Thyroid gland (tissue), 4 donors: Measurements from ENCODE around the gene MYO16.

Experiments
- POLR2A ChIP-seq, 2 donors: fragments of 450-650 bp; IDR thresholded peaks; one replicate each; pipeline ENCODE4 v1.6.1; 2017; ENCODE audit warnings: antibody characterized with exemption in 2 of 2, mild to moderate bottlenecking in 2 of 2, moderate library complexity in 1 of 2
- TF ChIP-seq, protein P1 (sequence below), 6 experiments: fragments of 200-600 bp in 3 of 6; fragments of 450-650 bp in 3 of 6; sonication (generic) in 3 of 6; IDR thresholded peaks; one replicate each; pipeline ENCODE4 v1.5.1; 2016 to 2019; ENCODE audit warnings: antibody characterized with exemption in 6 of 6, mild to moderate bottlenecking in 2 of 6, inconsistent platforms in 1 of 6, moderate library complexity in 1 of 6

DNA sequence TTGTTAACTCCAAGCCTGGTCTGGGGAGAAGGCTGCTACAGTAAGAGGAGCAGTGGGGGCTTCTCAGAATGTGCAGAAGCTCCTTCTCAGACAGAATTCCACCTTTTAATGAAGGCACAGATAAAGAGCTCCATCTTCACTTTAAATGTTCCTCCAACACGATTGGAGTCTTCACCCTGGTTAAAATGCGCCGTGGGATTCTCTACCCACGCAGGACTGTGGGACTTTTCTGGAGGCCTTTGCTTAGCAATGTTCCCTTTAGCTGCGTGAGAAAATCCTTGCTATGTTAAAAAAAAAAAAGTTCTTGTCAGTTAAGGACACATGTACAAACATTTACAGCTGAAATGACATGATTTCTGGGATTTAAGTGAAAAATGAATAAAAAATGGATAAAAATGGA lies 546.3 kb downstream of the MYO16 start:
- no peak for TF ChIP-seq POLR2A (IDR thresholded peaks at IDR 0.05)
- TF ChIP-seq, protein P1, sequence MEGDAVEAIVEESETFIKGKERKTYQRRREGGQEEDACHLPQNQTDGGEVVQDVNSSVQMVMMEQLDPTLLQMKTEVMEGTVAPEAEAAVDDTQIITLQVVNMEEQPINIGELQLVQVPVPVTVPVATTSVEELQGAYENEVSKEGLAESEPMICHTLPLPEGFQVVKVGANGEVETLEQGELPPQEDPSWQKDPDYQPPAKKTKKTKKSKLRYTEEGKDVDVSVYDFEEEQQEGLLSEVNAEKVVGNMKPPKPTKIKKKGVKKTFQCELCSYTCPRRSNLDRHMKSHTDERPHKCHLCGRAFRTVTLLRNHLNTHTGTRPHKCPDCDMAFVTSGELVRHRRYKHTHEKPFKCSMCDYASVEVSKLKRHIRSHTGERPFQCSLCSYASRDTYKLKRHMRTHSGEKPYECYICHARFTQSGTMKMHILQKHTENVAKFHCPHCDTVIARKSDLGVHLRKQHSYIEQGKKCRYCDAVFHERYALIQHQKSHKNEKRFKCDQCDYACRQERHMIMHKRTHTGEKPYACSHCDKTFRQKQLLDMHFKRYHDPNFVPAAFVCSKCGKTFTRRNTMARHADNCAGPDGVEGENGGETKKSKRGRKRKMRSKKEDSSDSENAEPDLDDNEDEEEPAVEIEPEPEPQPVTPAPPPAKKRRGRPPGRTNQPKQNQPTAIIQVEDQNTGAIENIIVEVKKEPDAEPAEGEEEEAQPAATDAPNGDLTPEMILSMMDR (IDR thresholded peaks at IDR 0.05) = no peak
